Esophagus muscularis mucosa (tissue), 3 donors: ENCODE measurements around the gene ULK1.

Experiments
- POLR2A ChIP-seq: fragments of 450-650 bp; IDR thresholded peaks from one replicate; pipeline ENCODE4 v1.6.1; 2017; ENCODE audit warnings: antibody characterized with exemption, moderate library complexity, mild to moderate bottlenecking, low read depth
- POLR2AphosphoS5 ChIP-seq, 2 donors: sonication (generic); formaldehyde crosslinking; IDR thresholded peaks; one replicate each; pipeline ENCODE4 v1.6.1; 2017; ENCODE audit warnings: antibody characterized with exemption in 2 of 2
- TF ChIP-seq, protein P1 (sequence below), 3 experiments: fragments of 200-600 bp in 2 of 3; fragments of 450-650 bp in 1 of 3; sonication (generic) in 2 of 3; IDR thresholded peaks; one replicate each; pipeline ENCODE4 v1.5.1; 2017 to 2019; ENCODE audit warnings: antibody characterized with exemption in 3 of 3, mild to moderate bottlenecking in 2 of 3, moderate library complexity in 1 of 3

GRCh38 chr12:131854861-131855476 is 39.5 kb upstream of the ULK1 start:
- TF ChIP-seq POLR2A: no peak
- TF ChIP-seq, protein P1, sequence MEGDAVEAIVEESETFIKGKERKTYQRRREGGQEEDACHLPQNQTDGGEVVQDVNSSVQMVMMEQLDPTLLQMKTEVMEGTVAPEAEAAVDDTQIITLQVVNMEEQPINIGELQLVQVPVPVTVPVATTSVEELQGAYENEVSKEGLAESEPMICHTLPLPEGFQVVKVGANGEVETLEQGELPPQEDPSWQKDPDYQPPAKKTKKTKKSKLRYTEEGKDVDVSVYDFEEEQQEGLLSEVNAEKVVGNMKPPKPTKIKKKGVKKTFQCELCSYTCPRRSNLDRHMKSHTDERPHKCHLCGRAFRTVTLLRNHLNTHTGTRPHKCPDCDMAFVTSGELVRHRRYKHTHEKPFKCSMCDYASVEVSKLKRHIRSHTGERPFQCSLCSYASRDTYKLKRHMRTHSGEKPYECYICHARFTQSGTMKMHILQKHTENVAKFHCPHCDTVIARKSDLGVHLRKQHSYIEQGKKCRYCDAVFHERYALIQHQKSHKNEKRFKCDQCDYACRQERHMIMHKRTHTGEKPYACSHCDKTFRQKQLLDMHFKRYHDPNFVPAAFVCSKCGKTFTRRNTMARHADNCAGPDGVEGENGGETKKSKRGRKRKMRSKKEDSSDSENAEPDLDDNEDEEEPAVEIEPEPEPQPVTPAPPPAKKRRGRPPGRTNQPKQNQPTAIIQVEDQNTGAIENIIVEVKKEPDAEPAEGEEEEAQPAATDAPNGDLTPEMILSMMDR (IDR thresholded peaks at IDR 0.05): no peak
- TF ChIP-seq POLR2AphosphoS5 (IDR thresholded peaks at IDR 0.05): no peak
